Nephron (organoid): ENCODE results near the gene CST4.

Experiments used
- H3K27ac Mint-ChIP-seq, 3 experiments: 2 replicates each; pipeline ENCODE4 v1.8.0; 2020; ENCODE audit warnings: mixed read lengths in 3 of 3, mild to moderate bottlenecking in 2 of 3, moderate library complexity in 1 of 3
- H3K27me3 Mint-ChIP-seq: 2 replicates; pipeline ENCODE4 v1.8.0; 2021; ENCODE audit warnings: low read depth, mild to moderate bottlenecking, moderate library complexity, mixed read lengths
- H3K36me3 Mint-ChIP-seq: 2 replicates; pipeline ENCODE4 v1.8.0; 2020; ENCODE audit warnings: low read depth, mixed read lengths
- H3K4me1 Mint-ChIP-seq: 2 replicates; pipeline ENCODE4 v1.8.0; 2020; ENCODE audit warnings: mixed read lengths
- H3K4me3 Mint-ChIP-seq, 3 experiments: 2 replicates each; pipeline ENCODE4 v1.8.0; 2020; ENCODE audit warnings: mild to moderate bottlenecking in 3 of 3, mixed read lengths in 3 of 3, moderate library complexity in 2 of 3
- H3K9me3 Mint-ChIP-seq: 2 replicates; pipeline ENCODE4 v1.8.0; 2020; ENCODE audit warnings: mixed read lengths
- TF ChIP-seq, protein P1 (sequence below), 3 experiments: fragments of 200-600 bp; sonication (generic); IDR thresholded peaks; one replicate each; pipeline ENCODE4 v1.5.0; 2021; ENCODE audit warnings: antibody characterized with exemption in 3 of 3; ENCODE audit not compliant: unreplicated experiment in 3 of 3

The CST4 gene

DNA sequence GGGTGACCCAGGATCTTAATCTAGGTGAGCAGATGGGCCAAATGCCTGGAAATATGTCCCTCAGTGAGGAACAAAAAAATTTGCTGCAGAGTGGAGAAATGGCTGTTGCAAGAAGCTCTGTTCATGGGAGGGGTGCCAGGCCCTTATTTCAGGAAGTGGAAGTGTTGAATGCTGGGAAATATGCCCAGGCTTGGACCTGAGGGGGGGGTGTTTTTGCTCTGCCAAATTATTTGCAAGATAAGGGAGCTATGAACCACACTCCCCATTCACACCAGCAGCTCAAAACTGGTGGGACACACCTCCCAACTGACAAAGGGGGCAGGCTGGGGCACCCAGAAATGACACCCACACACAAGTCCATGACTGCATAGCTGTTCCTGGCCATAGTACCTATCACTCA is 8.7 kb downstream of the CST4 start:
- Mint-ChIP-seq H3K4me1 (no peaks in the 10 kb centered on the region), H3K27ac (no peak overlapping the region), H3K36me3 (no peaks in the 10 kb centered on the region), H3K4me3 (no peak overlapping the region), H3K27me3 (peaks cover 14% of the 10 kb centered on the region), H3K9me3 (no peaks in the 10 kb centered on the region)
- TF ChIP-seq, protein P1, sequence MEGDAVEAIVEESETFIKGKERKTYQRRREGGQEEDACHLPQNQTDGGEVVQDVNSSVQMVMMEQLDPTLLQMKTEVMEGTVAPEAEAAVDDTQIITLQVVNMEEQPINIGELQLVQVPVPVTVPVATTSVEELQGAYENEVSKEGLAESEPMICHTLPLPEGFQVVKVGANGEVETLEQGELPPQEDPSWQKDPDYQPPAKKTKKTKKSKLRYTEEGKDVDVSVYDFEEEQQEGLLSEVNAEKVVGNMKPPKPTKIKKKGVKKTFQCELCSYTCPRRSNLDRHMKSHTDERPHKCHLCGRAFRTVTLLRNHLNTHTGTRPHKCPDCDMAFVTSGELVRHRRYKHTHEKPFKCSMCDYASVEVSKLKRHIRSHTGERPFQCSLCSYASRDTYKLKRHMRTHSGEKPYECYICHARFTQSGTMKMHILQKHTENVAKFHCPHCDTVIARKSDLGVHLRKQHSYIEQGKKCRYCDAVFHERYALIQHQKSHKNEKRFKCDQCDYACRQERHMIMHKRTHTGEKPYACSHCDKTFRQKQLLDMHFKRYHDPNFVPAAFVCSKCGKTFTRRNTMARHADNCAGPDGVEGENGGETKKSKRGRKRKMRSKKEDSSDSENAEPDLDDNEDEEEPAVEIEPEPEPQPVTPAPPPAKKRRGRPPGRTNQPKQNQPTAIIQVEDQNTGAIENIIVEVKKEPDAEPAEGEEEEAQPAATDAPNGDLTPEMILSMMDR (IDR thresholded peaks at IDR 0.05; ENCODE audit: unreplicated experiment in 3 of 3): no peak

- Mint-ChIP-seq H3K4me3 (no peak overlapping the region), H3K9me3 (no peaks in the 10 kb centered on the region), H3K36me3 (no peaks in the 10 kb centered on the region), H3K27ac (no peak overlapping the region), H3K4me1 (no peaks in the 10 kb centered on the region), H3K27me3 (peaks cover 14% of the 10 kb centered on the region)
- TF ChIP-seq, protein P1 (IDR thresholded peaks at IDR 0.05; ENCODE audit: unreplicated experiment in 3 of 3): no peak
Observed at GRCh38 chr20:23679133-23680092, 9.4 kb downstream of the CST4 start.

GRCh38 chr20:23673209-23673608 is 15.6 kb downstream of the CST4 start:
- no peak overlapping the region for H3K27ac Mint-ChIP-seq
- no peak overlapping the region for H3K4me3 Mint-ChIP-seq
- H3K36me3 Mint-ChIP-seq: no peaks in the 10 kb centered on the region
- no peaks in the 10 kb centered on the region for H3K9me3 Mint-ChIP-seq
- H3K4me1 Mint-ChIP-seq: no peaks in the 10 kb centered on the region
- peaks cover 10% of the 10 kb centered on the region for H3K27me3 Mint-ChIP-seq
- TF ChIP-seq, protein P1 (IDR thresholded peaks at IDR 0.05; ENCODE audit: unreplicated experiment in 3 of 3): no peak

DNA sequence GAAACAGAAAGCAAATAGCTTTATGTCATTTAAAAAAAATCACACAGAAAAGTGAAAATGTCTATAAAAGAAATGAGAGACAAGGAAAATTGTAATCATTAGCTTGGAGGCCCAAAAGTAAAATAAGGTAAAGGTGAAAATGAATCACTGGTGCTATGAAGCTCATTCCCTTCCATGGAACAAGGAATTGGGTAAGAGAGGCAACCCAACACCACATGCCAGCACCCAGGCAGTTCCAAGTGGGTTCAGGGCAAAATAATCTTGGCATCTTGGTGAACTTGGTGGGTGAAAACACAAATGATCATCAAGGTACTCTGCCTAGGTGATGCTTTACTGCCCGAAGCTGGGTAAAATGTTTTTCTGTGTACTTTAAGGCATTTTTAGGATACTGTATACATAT is 16.7 kb downstream of the CST4 start:
- no peaks in the 10 kb centered on the region for H3K4me1 Mint-ChIP-seq
- TF ChIP-seq, protein P1 (IDR thresholded peaks at IDR 0.05; ENCODE audit: unreplicated experiment in 3 of 3): no peak
- no peak overlapping the region for H3K27ac Mint-ChIP-seq
- H3K36me3 Mint-ChIP-seq: no peaks in the 10 kb centered on the region
- peaks cover 6% of the 10 kb centered on the region for H3K27me3 Mint-ChIP-seq
- no peak overlapping the region for H3K4me3 Mint-ChIP-seq
- no peaks in the 10 kb centered on the region for H3K9me3 Mint-ChIP-seq

GRCh38 chr20:23671479-23671878 is 17.4 kb downstream of the CST4 start:
- Mint-ChIP-seq H3K27ac (no peak overlapping the region), H3K27me3 (no peaks in the 10 kb centered on the region), H3K36me3 (no peaks in the 10 kb centered on the region), H3K4me1 (no peaks in the 10 kb centered on the region), H3K9me3 (no peaks in the 10 kb centered on the region), H3K4me3 (no peak overlapping the region)
- TF ChIP-seq, protein P1 (IDR thresholded peaks at IDR 0.05; ENCODE audit: unreplicated experiment in 3 of 3): no peak

- H3K27ac Mint-ChIP-seq: no peak overlapping the region
- no peak overlapping the region for H3K4me3 Mint-ChIP-seq
- no peaks in the 10 kb centered on the region for H3K9me3 Mint-ChIP-seq
- no peaks in the 10 kb centered on the region for H3K4me1 Mint-ChIP-seq
- TF ChIP-seq, protein P1 (IDR thresholded peaks at IDR 0.05; ENCODE audit: unreplicated experiment in 3 of 3): no peak
- no peaks in the 10 kb centered on the region for H3K27me3 Mint-ChIP-seq
- H3K36me3 Mint-ChIP-seq: no peaks in the 10 kb centered on the region
Observed at GRCh38 chr20:23670361-23670760, 18.5 kb downstream of the CST4 start.
